Measurements from ENCODE around the gene GPRASP3. TPM values are rescaled to one million over a fixed set of nuclear protein-coding genes. Genes with fewer than 3 reads are reported as not detected.
A peak's percentile ranks its signal among the peaks of the same experiment; 100 is the strongest.

The GPRASP3 gene
- total RNA-seq, 1 experiment from 2014 or later: 0.95 TPM

GRCh38 chrX:102727761-102728160 is 7.2 kb downstream of the GPRASP3 start:
- H3K9me3 ChIP-seq: no peaks in the 10 kb centered on the region
- H3K4me3 ChIP-seq: no peak overlapping the region
- H3K27me3 ChIP-seq: no peaks in the 10 kb centered on the region

GRCh38 chrX:102728646-102729045 is 8.1 kb downstream of the GPRASP3 start:
- H3K36me3 ChIP-seq: no peaks in the 10 kb centered on the region
- H3K9me3 ChIP-seq: no peaks in the 10 kb centered on the region
- no peak for DNase-seq
- H3K27me3 ChIP-seq: no peaks in the 10 kb centered on the region
- H3K4me3 ChIP-seq: no peak overlapping the region

More at GRCh38 chrX:102727761-102728160, 7.2 kb downstream of the GPRASP3 start:
- H3K36me3 ChIP-seq: no peaks in the 10 kb centered on the region
- no peak for DNase-seq

- H3K9me3 ChIP-seq: no peaks in the 10 kb centered on the region
- no peaks in the 10 kb centered on the region for H3K27me3 ChIP-seq
- no peaks in the 10 kb centered on the region for H3K36me3 ChIP-seq
- no peak overlapping the region for H3K4me3 ChIP-seq
- no peak for DNase-seq
These were observed 19.1 kb downstream of the GPRASP3 start for GRCh38 chrX:102739657-102740056.

- no peak for DNase-seq
- Histone ChIP-seq H3K4me3 (no peak overlapping the region), H3K27me3 (no peaks in the 10 kb centered on the region), H3K36me3 (no peaks in the 10 kb centered on the region), H3K9me3 (no peaks in the 10 kb centered on the region)
These were observed 23.8 kb downstream of the GPRASP3 start for GRCh38 chrX:102744307-102744706.

- H3K36me3 ChIP-seq: no peaks in the 10 kb centered on the region
These were observed 24.9 kb downstream of the GPRASP3 start for GRCh38 chrX:102745513-102745856.

GRCh38 chrX:102745857-102746584 is 25.5 kb downstream of the GPRASP3 start:
- no peaks in the 10 kb centered on the region for H3K36me3 ChIP-seq
- H3K27me3 ChIP-seq: no peaks in the 10 kb centered on the region
- no peak overlapping the region for H3K4me3 ChIP-seq
- no peaks in the 10 kb centered on the region for H3K9me3 ChIP-seq
- no peak for DNase-seq

More at GRCh38 chrX:102745513-102745856, 24.9 kb downstream of the GPRASP3 start:
- no peaks in the 10 kb centered on the region for H3K9me3 ChIP-seq
- no peak overlapping the region for H3K4me3 ChIP-seq
- no peak for DNase-seq
- no peaks in the 10 kb centered on the region for H3K27me3 ChIP-seq

- H3K36me3 ChIP-seq: no peaks in the 10 kb centered on the region
- no peaks in the 10 kb centered on the region for H3K9me3 ChIP-seq
- no peaks in the 10 kb centered on the region for H3K27me3 ChIP-seq
- no peak overlapping the region for H3K4me3 ChIP-seq
- DNase-seq: peak; percentile 60
These were observed 44.7 kb downstream of the GPRASP3 start for GRCh38 chrX:102765217-102765616.

GRCh38 chrX:102765809-102766208 is 45.3 kb downstream of the GPRASP3 start:
- no peaks in the 10 kb centered on the region for H3K9me3 ChIP-seq
- H3K27me3 ChIP-seq: no peaks in the 10 kb centered on the region
- DNase-seq: peak; percentile 77
- no peak overlapping the region for H3K4me3 ChIP-seq
- no peaks in the 10 kb centered on the region for H3K36me3 ChIP-seq

- H3K36me3 ChIP-seq: no peaks in the 10 kb centered on the region
- no peak for DNase-seq
- H3K27me3 ChIP-seq: no peaks in the 10 kb centered on the region
- H3K9me3 ChIP-seq: no peaks in the 10 kb centered on the region
- no peak overlapping the region for H3K4me3 ChIP-seq
These were observed 46.7 kb downstream of the GPRASP3 start for GRCh38 chrX:102767287-102767686.

- H3K27me3 ChIP-seq: no peaks in the 10 kb centered on the region
- no peaks in the 10 kb centered on the region for H3K36me3 ChIP-seq
- H3K9me3 ChIP-seq: no peaks in the 10 kb centered on the region
- peak overlapping the region; percentile 67 for H3K4me3 ChIP-seq
- peak; percentile 65 for DNase-seq
These were observed 48.6 kb downstream of the GPRASP3 start for GRCh38 chrX:102768987-102769761.

Other genes starting within 250 kb of the GPRASP3 start
- not detected in 2 replicates for gene TCP11X2, start 248.9 kb upstream of the GPRASP3 start, total RNA-seq (2014; rRNA removed; shearing (Covaris generic); ENCODE audit: low replicate concordance)
- not detected in 2 replicates for gene TMSB15A, start 204.0 kb upstream of the GPRASP3 start, total RNA-seq (2014; rRNA removed; shearing (Covaris generic); ENCODE audit: low replicate concordance)
- gene ARMCX5, start 121.2 kb upstream of the GPRASP3 start, total RNA-seq (2014; rRNA removed; shearing (Covaris generic); ENCODE audit: low replicate concordance): 2.9 and 6.6 TPM in 2 replicates
- 0.10 TPM in 1 of 2 replicates, not detected in the other for gene GPRASP1, start 69.3 kb upstream of the GPRASP3 start, total RNA-seq (2014; rRNA removed; shearing (Covaris generic); ENCODE audit: low replicate concordance)
- gene GPRASP2, start 8.3 kb upstream of the GPRASP3 start, total RNA-seq (2014; rRNA removed; shearing (Covaris generic); ENCODE audit: low replicate concordance): 4.3 and 11.3 TPM in 2 replicates
- gene RAB40AL, start 216.5 kb downstream of the GPRASP3 start, total RNA-seq (2014; rRNA removed; shearing (Covaris generic); ENCODE audit: low replicate concordance): not detected in 2 replicates

Data from MG63 (cell line).